WTC11 (cell line): ENCODE results near the gene TSEN15. TPM values are rescaled to one million over a fixed set of nuclear protein-coding genes. Genes with fewer than 3 reads are reported as not detected.

Experiments used
- ATAC-seq: fragments of 200-7000 bp; cut with Tn5 transposase; 2 replicates; pipeline ENCODE4 v1.10.0; 2021; ENCODE audit warnings: mild to moderate bottlenecking, moderate library complexity
- CTCF ChIA-PET: fragments of 300-600 bp; sonication (Branson Sonifier 250); formaldehyde crosslinking; loops from one replicate; lab custom pipeline; 2021; ENCODE audit warnings: antibody characterized with exemption; lab: Charles Lee
- POLR2A ChIA-PET: fragments of 350-600 bp; sonication (Branson Sonifier 250); formaldehyde crosslinking; loops from one replicate; lab custom pipeline; 2021; ENCODE audit warnings: antibody characterized with exemption; lab: Charles Lee
- DNase-seq: peaks from one replicate; pipeline ENCODE4 v3.0.0; 2021; ENCODE audit warnings: low spot score
- H3K27ac Mint-ChIP-seq: 2 replicates; pipeline ENCODE4 v1.8.0; 2021; ENCODE audit warnings: mixed read lengths
- H3K27me3 Mint-ChIP-seq: 2 replicates; pipeline ENCODE4 v1.8.0; 2021; ENCODE audit warnings: low read depth, mild to moderate bottlenecking, moderate library complexity, mixed read lengths
- H3K36me3 Mint-ChIP-seq: 2 replicates; pipeline ENCODE4 v1.8.0; 2021; ENCODE audit warnings: mixed read lengths
- H3K4me1 Mint-ChIP-seq: 2 replicates; pipeline ENCODE4 v1.8.0; 2022; ENCODE audit warnings: mixed read lengths
- H3K4me3 Mint-ChIP-seq: 2 replicates; pipeline ENCODE4 v1.8.0; 2021; ENCODE audit warnings: mild to moderate bottlenecking, moderate library complexity, mixed read lengths
- H3K9me3 Mint-ChIP-seq: 2 replicates; pipeline ENCODE4 v1.8.0; 2021; ENCODE audit warnings: mixed read lengths
- GTF2I ChIP-seq: fragments of 250-450 bp; sonication (Bioruptor Pico); conservative IDR thresholded peaks from 2 replicates; pipeline ENCODE4 v1.4.0; 2021; ENCODE audit warnings: mild to moderate bottlenecking
- NFATC4 ChIP-seq: fragments of 250-450 bp; sonication (Bioruptor Pico); IDR thresholded peaks from 2 replicates; pipeline ENCODE4 v1.9.0; 2021; ENCODE audit warnings: mild to moderate bottlenecking
- NFYB ChIP-seq: sonication (generic); formaldehyde crosslinking; conservative IDR thresholded peaks from 2 replicates; pipeline ENCODE4 v1.8.0; 2022; ENCODE audit warnings: low read depth, missing genetic modification reagents
- total RNA-seq: library from RNA; stranded (reverse); gene quantifications from 3 replicates; pipeline ENCODE4 v1.2.3, GENCODE V29; 2021
- TF ChIP-seq, protein P1 (sequence below): sonication (generic); formaldehyde crosslinking; IDR thresholded peaks from 2 replicates; pipeline ENCODE4 v1.8.0; 2023; ENCODE audit warnings: mild to moderate bottlenecking, missing genetic modification reagents
- TF ChIP-seq, protein P2 (sequence below): sonication (generic); formaldehyde crosslinking; IDR thresholded peaks from 2 replicates; pipeline ENCODE4 v1.8.1; 2022; ENCODE audit warnings: mild to moderate bottlenecking, moderate library complexity, missing genetic modification reagents
- TF ChIP-seq, protein P3 (sequence below): sonication (generic); formaldehyde crosslinking; IDR thresholded peaks from 2 replicates; pipeline ENCODE4 v1.8.1; 2023; ENCODE audit warnings: mild to moderate bottlenecking, missing genetic modification reagents, moderate library complexity
- TF ChIP-seq, protein P4 (sequence below): sonication (generic); formaldehyde crosslinking; IDR thresholded peaks from 2 replicates; pipeline ENCODE4 v1.8.0; 2022; ENCODE audit warnings: mild to moderate bottlenecking, missing genetic modification reagents
- TF ChIP-seq, protein P5 (sequence below): fragments of 250-450 bp; sonication (Bioruptor Pico); IDR thresholded peaks from 2 replicates; pipeline ENCODE4 v1.9.0; 2021; ENCODE audit warnings: mild to moderate bottlenecking
- TF ChIP-seq, protein P6 (sequence below): sonication (generic); formaldehyde crosslinking; IDR thresholded peaks from 2 replicates; pipeline ENCODE4 v1.8.1; 2022; ENCODE audit warnings: mild to moderate bottlenecking, missing genetic modification reagents, moderate library complexity, borderline replicate concordance
- TF ChIP-seq, protein P7 (sequence below): sonication (generic); formaldehyde crosslinking; IDR thresholded peaks from 2 replicates; pipeline ENCODE4 v1.8.1; 2022; ENCODE audit warnings: low read depth, missing genetic modification reagents, borderline replicate concordance
- TF ChIP-seq, protein P8 (sequence below): fragments of 250-450 bp; sonication (Bioruptor Pico); IDR thresholded peaks from 2 replicates; pipeline ENCODE4 v1.9.0; 2021; ENCODE audit warnings: mild to moderate bottlenecking, borderline replicate concordance

Gene TSEN15
- total RNA-seq, 1 experiment from 2014 or later, result 23.8 TPM

DNA sequence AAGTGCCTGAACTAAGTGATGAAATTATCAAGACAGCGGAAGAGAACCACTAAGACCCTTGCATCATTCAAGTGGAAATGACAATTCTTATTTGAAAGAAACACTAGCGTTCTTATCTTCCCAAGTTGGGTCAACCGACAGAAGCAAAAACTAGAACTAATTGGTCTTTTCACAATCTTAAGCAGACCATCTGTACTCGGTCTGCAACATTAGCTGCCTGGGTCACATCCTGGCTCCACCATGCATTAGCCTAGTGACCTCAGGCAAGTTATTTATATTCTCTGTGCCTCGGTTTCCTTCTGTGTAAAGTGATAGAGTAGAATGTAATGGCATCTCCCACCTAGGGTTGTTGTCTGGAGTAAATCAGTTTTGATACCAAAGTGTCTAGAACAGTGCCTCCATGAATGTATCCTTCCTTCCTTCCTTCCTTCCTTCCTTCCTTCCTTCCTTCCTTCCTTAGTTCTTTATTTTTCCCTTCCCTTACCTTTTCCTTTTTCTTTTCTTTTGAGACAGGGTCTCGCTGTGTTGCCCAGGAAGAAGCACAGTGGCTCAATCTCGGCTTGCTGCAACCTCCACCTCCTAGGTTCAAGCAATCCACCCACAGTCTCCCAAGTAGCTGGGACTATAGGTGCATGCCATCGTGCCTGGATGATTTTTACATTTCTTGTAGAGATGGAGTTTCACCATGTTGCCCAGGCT is 20.0 kb upstream of the TSEN15 start:
- Mint-ChIP-seq H3K27ac (no peak overlapping the region), H3K36me3 (no peaks in the 10 kb centered on the region), H3K4me1 (peaks cover 16% of the 10 kb centered on the region), H3K27me3 (peaks cover 67% of the 10 kb centered on the region), H3K4me3 (no peak overlapping the region), H3K9me3 (no peaks in the 10 kb centered on the region)
- POLR2A ChIA-PET, result no interaction called here
- no peak for ATAC-seq
- CTCF ChIA-PET, result no interaction called here
- TF ChIP-seq NFYB (CRISPR knock-in tag) (no peak), NFATC4 (CRISPR knock-in tag) (no peak), GTF2I (CRISPR knock-in tag) (no peak)
- TF ChIP-seq, protein P1, sequence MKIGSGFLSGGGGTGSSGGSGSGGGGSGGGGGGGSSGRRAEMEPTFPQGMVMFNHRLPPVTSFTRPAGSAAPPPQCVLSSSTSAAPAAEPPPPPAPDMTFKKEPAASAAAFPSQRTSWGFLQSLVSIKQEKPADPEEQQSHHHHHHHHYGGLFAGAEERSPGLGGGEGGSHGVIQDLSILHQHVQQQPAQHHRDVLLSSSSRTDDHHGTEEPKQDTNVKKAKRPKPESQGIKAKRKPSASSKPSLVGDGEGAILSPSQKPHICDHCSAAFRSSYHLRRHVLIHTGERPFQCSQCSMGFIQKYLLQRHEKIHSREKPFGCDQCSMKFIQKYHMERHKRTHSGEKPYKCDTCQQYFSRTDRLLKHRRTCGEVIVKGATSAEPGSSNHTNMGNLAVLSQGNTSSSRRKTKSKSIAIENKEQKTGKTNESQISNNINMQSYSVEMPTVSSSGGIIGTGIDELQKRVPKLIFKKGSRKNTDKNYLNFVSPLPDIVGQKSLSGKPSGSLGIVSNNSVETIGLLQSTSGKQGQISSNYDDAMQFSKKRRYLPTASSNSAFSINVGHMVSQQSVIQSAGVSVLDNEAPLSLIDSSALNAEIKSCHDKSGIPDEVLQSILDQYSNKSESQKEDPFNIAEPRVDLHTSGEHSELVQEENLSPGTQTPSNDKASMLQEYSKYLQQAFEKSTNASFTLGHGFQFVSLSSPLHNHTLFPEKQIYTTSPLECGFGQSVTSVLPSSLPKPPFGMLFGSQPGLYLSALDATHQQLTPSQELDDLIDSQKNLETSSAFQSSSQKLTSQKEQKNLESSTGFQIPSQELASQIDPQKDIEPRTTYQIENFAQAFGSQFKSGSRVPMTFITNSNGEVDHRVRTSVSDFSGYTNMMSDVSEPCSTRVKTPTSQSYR, result no peak
- TF ChIP-seq, protein P2, sequence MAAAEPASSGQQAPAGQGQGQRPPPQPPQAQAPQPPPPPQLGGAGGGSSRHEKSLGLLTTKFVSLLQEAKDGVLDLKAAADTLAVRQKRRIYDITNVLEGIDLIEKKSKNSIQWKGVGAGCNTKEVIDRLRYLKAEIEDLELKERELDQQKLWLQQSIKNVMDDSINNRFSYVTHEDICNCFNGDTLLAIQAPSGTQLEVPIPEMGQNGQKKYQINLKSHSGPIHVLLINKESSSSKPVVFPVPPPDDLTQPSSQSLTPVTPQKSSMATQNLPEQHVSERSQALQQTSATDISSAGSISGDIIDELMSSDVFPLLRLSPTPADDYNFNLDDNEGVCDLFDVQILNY (CRISPR knock-in tag), result no peak
- TF ChIP-seq, protein P3, sequence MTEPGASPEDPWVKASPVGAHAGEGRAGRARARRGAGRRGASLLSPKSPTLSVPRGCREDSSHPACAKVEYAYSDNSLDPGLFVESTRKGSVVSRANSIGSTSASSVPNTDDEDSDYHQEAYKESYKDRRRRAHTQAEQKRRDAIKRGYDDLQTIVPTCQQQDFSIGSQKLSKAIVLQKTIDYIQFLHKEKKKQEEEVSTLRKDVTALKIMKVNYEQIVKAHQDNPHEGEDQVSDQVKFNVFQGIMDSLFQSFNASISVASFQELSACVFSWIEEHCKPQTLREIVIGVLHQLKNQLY (CRISPR knock-in tag), result no peak
- TF ChIP-seq, protein P4, sequence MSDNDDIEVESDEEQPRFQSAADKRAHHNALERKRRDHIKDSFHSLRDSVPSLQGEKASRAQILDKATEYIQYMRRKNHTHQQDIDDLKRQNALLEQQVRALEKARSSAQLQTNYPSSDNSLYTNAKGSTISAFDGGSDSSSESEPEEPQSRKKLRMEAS (CRISPR knock-in tag), result no peak
- TF ChIP-seq, protein P5, sequence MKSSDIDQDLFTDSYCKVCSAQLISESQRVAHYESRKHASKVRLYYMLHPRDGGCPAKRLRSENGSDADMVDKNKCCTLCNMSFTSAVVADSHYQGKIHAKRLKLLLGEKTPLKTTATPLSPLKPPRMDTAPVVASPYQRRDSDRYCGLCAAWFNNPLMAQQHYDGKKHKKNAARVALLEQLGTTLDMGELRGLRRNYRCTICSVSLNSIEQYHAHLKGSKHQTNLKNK (CRISPR knock-in tag), result no peak
- TF ChIP-seq, protein P6, sequence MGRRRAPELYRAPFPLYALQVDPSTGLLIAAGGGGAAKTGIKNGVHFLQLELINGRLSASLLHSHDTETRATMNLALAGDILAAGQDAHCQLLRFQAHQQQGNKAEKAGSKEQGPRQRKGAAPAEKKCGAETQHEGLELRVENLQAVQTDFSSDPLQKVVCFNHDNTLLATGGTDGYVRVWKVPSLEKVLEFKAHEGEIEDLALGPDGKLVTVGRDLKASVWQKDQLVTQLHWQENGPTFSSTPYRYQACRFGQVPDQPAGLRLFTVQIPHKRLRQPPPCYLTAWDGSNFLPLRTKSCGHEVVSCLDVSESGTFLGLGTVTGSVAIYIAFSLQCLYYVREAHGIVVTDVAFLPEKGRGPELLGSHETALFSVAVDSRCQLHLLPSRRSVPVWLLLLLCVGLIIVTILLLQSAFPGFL (CRISPR knock-in tag), result no peak
- TF ChIP-seq, protein P7, sequence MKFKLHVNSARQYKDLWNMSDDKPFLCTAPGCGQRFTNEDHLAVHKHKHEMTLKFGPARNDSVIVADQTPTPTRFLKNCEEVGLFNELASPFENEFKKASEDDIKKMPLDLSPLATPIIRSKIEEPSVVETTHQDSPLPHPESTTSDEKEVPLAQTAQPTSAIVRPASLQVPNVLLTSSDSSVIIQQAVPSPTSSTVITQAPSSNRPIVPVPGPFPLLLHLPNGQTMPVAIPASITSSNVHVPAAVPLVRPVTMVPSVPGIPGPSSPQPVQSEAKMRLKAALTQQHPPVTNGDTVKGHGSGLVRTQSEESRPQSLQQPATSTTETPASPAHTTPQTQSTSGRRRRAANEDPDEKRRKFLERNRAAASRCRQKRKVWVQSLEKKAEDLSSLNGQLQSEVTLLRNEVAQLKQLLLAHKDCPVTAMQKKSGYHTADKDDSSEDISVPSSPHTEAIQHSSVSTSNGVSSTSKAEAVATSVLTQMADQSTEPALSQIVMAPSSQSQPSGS, result no peak
- TF ChIP-seq, protein P8, sequence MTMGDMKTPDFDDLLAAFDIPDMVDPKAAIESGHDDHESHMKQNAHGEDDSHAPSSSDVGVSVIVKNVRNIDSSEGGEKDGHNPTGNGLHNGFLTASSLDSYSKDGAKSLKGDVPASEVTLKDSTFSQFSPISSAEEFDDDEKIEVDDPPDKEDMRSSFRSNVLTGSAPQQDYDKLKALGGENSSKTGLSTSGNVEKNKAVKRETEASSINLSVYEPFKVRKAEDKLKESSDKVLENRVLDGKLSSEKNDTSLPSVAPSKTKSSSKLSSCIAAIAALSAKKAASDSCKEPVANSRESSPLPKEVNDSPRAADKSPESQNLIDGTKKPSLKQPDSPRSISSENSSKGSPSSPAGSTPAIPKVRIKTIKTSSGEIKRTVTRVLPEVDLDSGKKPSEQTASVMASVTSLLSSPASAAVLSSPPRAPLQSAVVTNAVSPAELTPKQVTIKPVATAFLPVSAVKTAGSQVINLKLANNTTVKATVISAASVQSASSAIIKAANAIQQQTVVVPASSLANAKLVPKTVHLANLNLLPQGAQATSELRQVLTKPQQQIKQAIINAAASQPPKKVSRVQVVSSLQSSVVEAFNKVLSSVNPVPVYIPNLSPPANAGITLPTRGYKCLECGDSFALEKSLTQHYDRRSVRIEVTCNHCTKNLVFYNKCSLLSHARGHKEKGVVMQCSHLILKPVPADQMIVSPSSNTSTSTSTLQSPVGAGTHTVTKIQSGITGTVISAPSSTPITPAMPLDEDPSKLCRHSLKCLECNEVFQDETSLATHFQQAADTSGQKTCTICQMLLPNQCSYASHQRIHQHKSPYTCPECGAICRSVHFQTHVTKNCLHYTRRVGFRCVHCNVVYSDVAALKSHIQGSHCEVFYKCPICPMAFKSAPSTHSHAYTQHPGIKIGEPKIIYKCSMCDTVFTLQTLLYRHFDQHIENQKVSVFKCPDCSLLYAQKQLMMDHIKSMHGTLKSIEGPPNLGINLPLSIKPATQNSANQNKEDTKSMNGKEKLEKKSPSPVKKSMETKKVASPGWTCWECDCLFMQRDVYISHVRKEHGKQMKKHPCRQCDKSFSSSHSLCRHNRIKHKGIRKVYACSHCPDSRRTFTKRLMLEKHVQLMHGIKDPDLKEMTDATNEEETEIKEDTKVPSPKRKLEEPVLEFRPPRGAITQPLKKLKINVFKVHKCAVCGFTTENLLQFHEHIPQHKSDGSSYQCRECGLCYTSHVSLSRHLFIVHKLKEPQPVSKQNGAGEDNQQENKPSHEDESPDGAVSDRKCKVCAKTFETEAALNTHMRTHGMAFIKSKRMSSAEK, result no peak
- no peak for DNase-seq
